Calu3 (cell line): Measurements from ENCODE around the gene LRG1. TPM values are rescaled to one million over a fixed set of nuclear protein-coding genes. Genes with fewer than 3 reads are reported as not detected.

Source experiments
- BruUV-seq: library from RNA; stranded (reverse); fragments of 400-500 nt; replicated peaks from 2 replicates; lab custom pipeline; 2021; lab: Mats Ljungman, UMichigan
- CTCF ChIA-PET: fragments of 300-600 bp; sonication (Branson Sonifier 250); formaldehyde crosslinking; loops from one replicate; lab custom pipeline; 2022; ENCODE audit warnings: antibody characterized with exemption; lab: Charles Lee
- DNase-seq: peaks from one replicate; pipeline ENCODE4 v3.0.0; 2022
- H3K27ac Mint-ChIP-seq: one replicate; pipeline ENCODE4 v1.8.0; 2022; ENCODE audit warnings: mixed read lengths; ENCODE audit not compliant: unreplicated experiment
- H3K27me3 Mint-ChIP-seq: one replicate; pipeline ENCODE4 v1.8.0; 2022; ENCODE audit warnings: mixed read lengths; ENCODE audit not compliant: unreplicated experiment
- H3K36me3 Mint-ChIP-seq: one replicate; pipeline ENCODE4 v1.8.0; 2022; ENCODE audit warnings: mild to moderate bottlenecking, moderate library complexity, mixed read lengths; ENCODE audit not compliant: insufficient read depth, unreplicated experiment
- H3K4me1 Mint-ChIP-seq: one replicate; pipeline ENCODE4 v1.8.0; 2022; ENCODE audit warnings: mild to moderate bottlenecking, low read depth, mixed read lengths; ENCODE audit not compliant: unreplicated experiment
- H3K4me3 Mint-ChIP-seq: one replicate; pipeline ENCODE4 v1.8.0; 2022; ENCODE audit warnings: mild to moderate bottlenecking, low read depth, moderate library complexity, mixed read lengths; ENCODE audit not compliant: unreplicated experiment
- H3K9me3 Mint-ChIP-seq: one replicate; pipeline ENCODE4 v1.8.0; 2022; ENCODE audit warnings: low read depth, mixed read lengths; ENCODE audit not compliant: unreplicated experiment
- intact Hi-C: fragments of 100-400 bp; cut with micrococcal nuclease; formaldehyde crosslinking; loops from one replicate; pipeline ENCODE4 v1.10.0; 2022; ENCODE audit not compliant: unreplicated experiment
- total RNA-seq: library from RNA; stranded (reverse); gene quantifications from 2 replicates; pipeline ENCODE4 v1.2.3, GENCODE V29; 2022
- TF ChIP-seq, protein P1 (sequence below): fragments of 200-600 bp; IDR thresholded peaks from one replicate; pipeline ENCODE4 v1.8.0; 2022; ENCODE audit warnings: antibody characterized with exemption; ENCODE audit not compliant: unreplicated experiment

LRG1 gene
- total RNA-seq, 1 experiment from 2014 or later: 28.5 TPM

DNA sequence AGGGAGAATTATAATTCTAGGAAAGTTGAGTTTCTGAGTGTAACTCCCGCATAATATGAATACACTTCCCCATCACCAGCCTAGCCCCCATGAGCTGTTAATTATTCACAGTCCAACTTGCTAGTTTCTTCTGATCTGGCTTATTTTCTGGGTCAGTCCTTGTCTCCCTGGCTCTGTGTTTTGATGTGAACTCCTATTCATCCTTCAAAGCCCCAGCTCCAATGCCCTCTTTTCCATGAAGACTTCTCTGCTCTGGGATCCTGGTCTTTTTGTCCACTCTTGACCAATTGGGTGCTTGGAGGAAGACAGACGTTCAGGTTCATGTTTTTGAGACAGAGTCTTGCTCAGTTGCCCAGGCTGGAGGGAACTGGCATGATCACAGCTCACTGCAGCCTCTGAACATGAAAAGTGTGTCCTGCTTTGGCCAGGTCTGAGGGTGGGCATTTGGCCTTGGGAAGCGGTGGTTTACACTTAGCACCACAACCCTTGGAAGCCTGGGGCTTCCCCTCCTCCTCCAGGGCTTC lies 605 bp downstream of the LRG1 start:
- Mint-ChIP-seq H3K27me3 (no peaks in the 10 kb centered on the region), H3K9me3 (no peaks in the 10 kb centered on the region), H3K27ac (peak overlapping the region; percentile 77), H3K4me3 (peak overlapping the region; percentile 86), H3K4me1 (peaks cover 24% of the 10 kb centered on the region), H3K36me3 (peaks cover 17% of the 10 kb centered on the region)
- intact Hi-C loops: no loop called here
- DNase-seq: no peak
- TF ChIP-seq, protein P1, sequence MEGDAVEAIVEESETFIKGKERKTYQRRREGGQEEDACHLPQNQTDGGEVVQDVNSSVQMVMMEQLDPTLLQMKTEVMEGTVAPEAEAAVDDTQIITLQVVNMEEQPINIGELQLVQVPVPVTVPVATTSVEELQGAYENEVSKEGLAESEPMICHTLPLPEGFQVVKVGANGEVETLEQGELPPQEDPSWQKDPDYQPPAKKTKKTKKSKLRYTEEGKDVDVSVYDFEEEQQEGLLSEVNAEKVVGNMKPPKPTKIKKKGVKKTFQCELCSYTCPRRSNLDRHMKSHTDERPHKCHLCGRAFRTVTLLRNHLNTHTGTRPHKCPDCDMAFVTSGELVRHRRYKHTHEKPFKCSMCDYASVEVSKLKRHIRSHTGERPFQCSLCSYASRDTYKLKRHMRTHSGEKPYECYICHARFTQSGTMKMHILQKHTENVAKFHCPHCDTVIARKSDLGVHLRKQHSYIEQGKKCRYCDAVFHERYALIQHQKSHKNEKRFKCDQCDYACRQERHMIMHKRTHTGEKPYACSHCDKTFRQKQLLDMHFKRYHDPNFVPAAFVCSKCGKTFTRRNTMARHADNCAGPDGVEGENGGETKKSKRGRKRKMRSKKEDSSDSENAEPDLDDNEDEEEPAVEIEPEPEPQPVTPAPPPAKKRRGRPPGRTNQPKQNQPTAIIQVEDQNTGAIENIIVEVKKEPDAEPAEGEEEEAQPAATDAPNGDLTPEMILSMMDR: no peak
- CTCF ChIA-PET: no interaction called here
- TSS peak; percentile 65 for BruUV-seq

GRCh38 chr19:4538601-4538954 lies 1.3 kb downstream of the LRG1 start:
- H3K4me1 Mint-ChIP-seq: peaks cover 24% of the 10 kb centered on the region
- CTCF ChIA-PET: interaction anchor here (0.6 kb wide), 1 partner anchor 13 kb away, joined by 4 read pairs; no protein-coding TSS in a partner anchor

GRCh38 chr19:4537953-4538600 lies 1.8 kb downstream of the LRG1 start:
- H3K4me1 Mint-ChIP-seq: peaks cover 24% of the 10 kb centered on the region
- BruUV-seq: no TSS peak
- H3K9me3 Mint-ChIP-seq: no peaks in the 10 kb centered on the region
- no peak for DNase-seq
- H3K27me3 Mint-ChIP-seq: no peaks in the 10 kb centered on the region
- CTCF ChIA-PET: interaction anchor here (0.6 kb wide), 1 partner anchor 13 kb away, joined by 4 read pairs; no protein-coding TSS in a partner anchor
- H3K36me3 Mint-ChIP-seq: peaks cover 17% of the 10 kb centered on the region
- peak overlapping the region; percentile 86 for H3K4me3 Mint-ChIP-seq
- TF ChIP-seq, protein P1: no peak
- H3K27ac Mint-ChIP-seq: no peak overlapping the region
- intact Hi-C loops: no loop called here

More at GRCh38 chr19:4538601-4538954, 1.3 kb downstream of the LRG1 start:
- Mint-ChIP-seq H3K4me3 (peak overlapping the region; percentile 86), H3K9me3 (no peaks in the 10 kb centered on the region), H3K27ac (no peak overlapping the region), H3K27me3 (no peaks in the 10 kb centered on the region), H3K36me3 (peaks cover 17% of the 10 kb centered on the region)
- BruUV-seq: no TSS peak
- no peak for DNase-seq
- TF ChIP-seq, protein P1: no peak
- intact Hi-C loops: no loop called here

GRCh38 chr19:4536798-4537197 lies 3.0 kb downstream of the LRG1 start:
- Mint-ChIP-seq H3K27ac (no peak overlapping the region), H3K4me1 (peaks cover 24% of the 10 kb centered on the region), H3K4me3 (peak overlapping the region; percentile 24), H3K36me3 (peaks cover 17% of the 10 kb centered on the region), H3K9me3 (no peaks in the 10 kb centered on the region), H3K27me3 (no peaks in the 10 kb centered on the region)
- TF ChIP-seq, protein P1: no peak
- no TSS peak for BruUV-seq
- DNase-seq: no peak
- CTCF ChIA-PET: interaction anchor here (0.7 kb wide), 1 partner anchor 184 kb away, joined by 3 read pairs; no protein-coding TSS in a partner anchor
- intact Hi-C loops: no loop called here
